ENCODE measurements around the gene TMEM59. TPM values are rescaled to one million over a fixed set of nuclear protein-coding genes. Genes with fewer than 3 reads are reported as not detected.
"Not testable (repeated sequence)": the region's sequence is repeated elsewhere in the genome, so short reads cannot be mapped to it uniquely, and the experiment has no call there.

The TMEM59 gene
- total RNA-seq, 1 experiment from 2014 or later: 116 TPM

GRCh38 chr1:54027848-54028247, 25.2 kb downstream of the TMEM59 start:
- no peak for DNase-seq
- H3K27me3 ChIP-seq (replicated peaks; ENCODE audit: control insufficient read depth, insufficient read depth, low read length): no peaks in the 10 kb centered on the region
- TF ChIP-seq CTCF (IDR thresholded peaks at IDR 0.05; ENCODE audit: insufficient read depth in 1 of 2, low read depth in 1 of 2, low read length in 1 of 2, severe bottlenecking in 1 of 2, unreplicated experiment in 1 of 2): no peak
- peaks cover 24% of the 10 kb centered on the region for H3K4me1 Mint-ChIP-seq (ENCODE audit: low read depth, unreplicated experiment)
- no peaks in the 10 kb centered on the region for H3K36me3 Mint-ChIP-seq (ENCODE audit: insufficient read depth, unreplicated experiment)
- no peak overlapping the region for H3K4me3 ChIP-seq (ENCODE audit: low read depth, low read length)
- no peaks in the 10 kb centered on the region for H3K36me3 ChIP-seq (ENCODE audit: control insufficient read depth, insufficient read depth, low read length)
- peak overlapping the region; percentile 13 for H3K27ac Mint-ChIP-seq (ENCODE audit: unreplicated experiment)
- no peaks in the 10 kb centered on the region for H3K27me3 Mint-ChIP-seq (ENCODE audit: insufficient read depth, unreplicated experiment)
- intact Hi-C loops (cut with micrococcal nuclease; ENCODE audit: unreplicated experiment): loop anchor here (2.0 kb wide), 1 partner anchor 25 kb away; the partner anchor contains the start of genes TCEANC2 and TMEM59
- H3K4me1 ChIP-seq: peaks cover 17% of the 10 kb centered on the region
- POLR2A ChIA-PET: no interaction called here
- H3K9me3 Mint-ChIP-seq (ENCODE audit: unreplicated experiment): no peaks in the 10 kb centered on the region
- no peak overlapping the region for H3K4me3 Mint-ChIP-seq (ENCODE audit: unreplicated experiment)
- no peaks in the 10 kb centered on the region for H3K9me3 ChIP-seq
- BruUV-seq (replicated peaks): no TSS peak
- CTCF ChIA-PET: interaction anchor here (0.7 kb wide), 1 partner anchor 43 kb away, joined by 3 read pairs; no protein-coding TSS in a partner anchor

- H3K4me3 Mint-ChIP-seq (ENCODE audit: unreplicated experiment); BruUV-seq (replicated peaks); H3K27me3 ChIP-seq (replicated peaks; ENCODE audit: control insufficient read depth, insufficient read depth, low read length); intact Hi-C loops (cut with micrococcal nuclease; ENCODE audit: unreplicated experiment); CTCF ChIA-PET; H3K36me3 Mint-ChIP-seq (ENCODE audit: insufficient read depth, unreplicated experiment); H3K36me3 ChIP-seq (ENCODE audit: control insufficient read depth, insufficient read depth, low read length); H3K27me3 Mint-ChIP-seq (ENCODE audit: insufficient read depth, unreplicated experiment); H3K9me3 ChIP-seq; DNase-seq; H3K4me3 ChIP-seq (ENCODE audit: low read depth, low read length); H3K27ac Mint-ChIP-seq (ENCODE audit: unreplicated experiment); POLR2A ChIA-PET; H3K9me3 Mint-ChIP-seq (ENCODE audit: unreplicated experiment): not testable (repeated sequence)
- peaks cover 17% of the 10 kb centered on the region for H3K4me1 ChIP-seq
- H3K4me1 Mint-ChIP-seq (ENCODE audit: low read depth, unreplicated experiment): peaks cover 21% of the 10 kb centered on the region
Measured at GRCh38 chr1:54024811-54025210, 28.2 kb downstream of the TMEM59 start.

- no peak for DNase-seq
- H3K36me3 ChIP-seq (ENCODE audit: control insufficient read depth, insufficient read depth, low read length): no peaks in the 10 kb centered on the region
- no peak overlapping the region for H3K4me3 ChIP-seq (ENCODE audit: low read depth, low read length)
- Mint-ChIP-seq H3K4me3 (ENCODE audit: unreplicated experiment) (no peak overlapping the region), H3K36me3 (ENCODE audit: insufficient read depth, unreplicated experiment) (no peaks in the 10 kb centered on the region), H3K4me1 (ENCODE audit: low read depth, unreplicated experiment) (peaks cover 17% of the 10 kb centered on the region), H3K9me3 (ENCODE audit: unreplicated experiment) (no peaks in the 10 kb centered on the region), H3K27ac (ENCODE audit: unreplicated experiment) (no peak overlapping the region), H3K27me3 (ENCODE audit: insufficient read depth, unreplicated experiment) (no peaks in the 10 kb centered on the region)
- no peaks in the 10 kb centered on the region for H3K27me3 ChIP-seq (replicated peaks; ENCODE audit: control insufficient read depth, insufficient read depth, low read length)
- ChIA-PET POLR2A (no interaction called here), CTCF (no interaction called here)
- H3K9me3 ChIP-seq: no peaks in the 10 kb centered on the region
- no peak for TF ChIP-seq CTCF (IDR thresholded peaks at IDR 0.05; ENCODE audit: insufficient read depth in 1 of 2, low read depth in 1 of 2, low read length in 1 of 2, severe bottlenecking in 1 of 2, unreplicated experiment in 1 of 2)
- H3K4me1 ChIP-seq: peaks cover 16% of the 10 kb centered on the region
- BruUV-seq (replicated peaks): no TSS peak
- intact Hi-C loops (cut with micrococcal nuclease; ENCODE audit: unreplicated experiment): no loop called here
Measured at GRCh38 chr1:54024358-54024757, 28.6 kb downstream of the TMEM59 start.

- H3K36me3 Mint-ChIP-seq (ENCODE audit: insufficient read depth, unreplicated experiment); H3K27ac Mint-ChIP-seq (ENCODE audit: unreplicated experiment); H3K9me3 ChIP-seq; BruUV-seq (replicated peaks); POLR2A ChIA-PET; CTCF ChIA-PET; H3K27me3 Mint-ChIP-seq (ENCODE audit: insufficient read depth, unreplicated experiment); intact Hi-C loops (cut with micrococcal nuclease; ENCODE audit: unreplicated experiment); H3K4me3 ChIP-seq (ENCODE audit: low read depth, low read length); H3K4me3 Mint-ChIP-seq (ENCODE audit: unreplicated experiment); H3K36me3 ChIP-seq (ENCODE audit: control insufficient read depth, insufficient read depth, low read length); H3K9me3 Mint-ChIP-seq (ENCODE audit: unreplicated experiment); DNase-seq; H3K4me1 ChIP-seq; H3K27me3 ChIP-seq (replicated peaks; ENCODE audit: control insufficient read depth, insufficient read depth, low read length): not testable (repeated sequence)
- H3K4me1 Mint-ChIP-seq (ENCODE audit: low read depth, unreplicated experiment): peaks cover 12% of the 10 kb centered on the region
Measured at GRCh38 chr1:54019562-54020176, 33.3 kb downstream of the TMEM59 start.
